Gastrocnemius medialis (tissue), 4 donors: Measurements from ENCODE around the gene NSUN4. TPM values are rescaled to one million over a fixed set of nuclear protein-coding genes. Genes with fewer than 3 reads are reported as not detected.
"Not testable (repeated sequence)": the region's sequence is repeated elsewhere in the genome, so short reads cannot be mapped to it uniquely, and the experiment has no call there.

Source experiments
- ATAC-seq, 2 donors: fragments of 150-250 bp; one replicate each; pipeline ENCODE4 v1.9.1; 2016
- DNase-seq, 2 donors: peaks; one replicate each; pipeline ENCODE4 v3.0.0-alpha.2; 2019
- H3K27ac ChIP-seq, 4 donors: fragments of 200-600 bp; sonication (generic); 1 replicate in 1 of 4; 2 replicates in 3 of 4; pipeline ENCODE4 v1.5.1; 2016 to 2018; ENCODE audit warnings: mild to moderate bottlenecking in 2 of 4, moderate library complexity in 1 of 4
- H3K27me3 ChIP-seq, 3 donors: fragments of 200-600 bp; sonication (generic) in 2 of 3; 1 replicate in 1 of 3; 2 replicates in 2 of 3; pipeline versions ENCODE4 v1.5.1 to v1.6.0; 2016 to 2019; ENCODE audit warnings: mild to moderate bottlenecking in 1 of 3, moderate library complexity in 1 of 3
- H3K36me3 ChIP-seq, 2 donors: fragments of 200-600 bp; sonication (generic) in 1 of 2; one replicate each; pipeline ENCODE4 v1.5.1; 2017 to 2018
- H3K4me1 ChIP-seq, 2 donors: fragments of 200-600 bp; sonication (generic) in 1 of 2; one replicate each; pipeline ENCODE4 v1.5.1; 2016 to 2017; ENCODE audit warnings: mild to moderate bottlenecking in 2 of 2
- H3K4me3 ChIP-seq, 4 donors: fragments of 200-600 bp; sonication (generic) in 3 of 4; 1 replicate in 1 of 4; 2 replicates in 3 of 4; pipeline ENCODE4 v1.5.1; 2016 to 2019; ENCODE audit warnings: mild to moderate bottlenecking in 2 of 4
- H3K9me3 ChIP-seq, 3 donors: fragments of 200-600 bp; sonication (generic) in 2 of 3; 1 replicate in 1 of 3; 2 replicates in 2 of 3; pipeline ENCODE4 v1.5.1; 2016 to 2019
- POLR2A ChIP-seq, 2 donors: fragments of 450-650 bp; IDR thresholded peaks; one replicate each; pipeline ENCODE4 v1.6.1; 2017; ENCODE audit warnings: antibody characterized with exemption in 2 of 2, mild to moderate bottlenecking in 2 of 2, moderate library complexity in 2 of 2
- in situ Hi-C, 4 donors: fragments of 200-750 bp; cut with MboI; loops; one replicate each; pipeline versions ENCODE4 v1.15.0 to v1.8.0; 2017; ENCODE audit warnings: low sequenced_read_pairs in 4 of 4
- intact Hi-C: fragments of 100-400 bp; cut with DNase I; formaldehyde crosslinking; loops from one replicate; pipeline ENCODE4 v1.15.1; 2023; ENCODE audit warnings: low total_unique reads
- total RNA-seq, 4 donors: library from RNA; depleted of rRNA; stranded (reverse); fragments of >200 nt; gene quantifications; one replicate each; pipeline versions ENCODE4 v1.1.0 to v1.2.3, GENCODE V29; 2016
- TF ChIP-seq, protein P1 (sequence below), 5 experiments: fragments of 450-650 bp in 3 of 5; fragments of 200-600 bp in 2 of 5; sonication (generic) in 2 of 5; IDR thresholded peaks in 4 of 5; conservative IDR thresholded peaks in 1 of 5; 1 replicate in 4 of 5; 2 replicates in 1 of 5; pipeline ENCODE4 v1.5.1; 2016 to 2019; ENCODE audit warnings: antibody characterized with exemption in 5 of 5, mild to moderate bottlenecking in 3 of 5, moderate library complexity in 3 of 5

The NSUN4 gene
- total RNA-seq, 4 donors from 2014 or later = 15.5 to 22.5 (median 20.8) TPM

DNA sequence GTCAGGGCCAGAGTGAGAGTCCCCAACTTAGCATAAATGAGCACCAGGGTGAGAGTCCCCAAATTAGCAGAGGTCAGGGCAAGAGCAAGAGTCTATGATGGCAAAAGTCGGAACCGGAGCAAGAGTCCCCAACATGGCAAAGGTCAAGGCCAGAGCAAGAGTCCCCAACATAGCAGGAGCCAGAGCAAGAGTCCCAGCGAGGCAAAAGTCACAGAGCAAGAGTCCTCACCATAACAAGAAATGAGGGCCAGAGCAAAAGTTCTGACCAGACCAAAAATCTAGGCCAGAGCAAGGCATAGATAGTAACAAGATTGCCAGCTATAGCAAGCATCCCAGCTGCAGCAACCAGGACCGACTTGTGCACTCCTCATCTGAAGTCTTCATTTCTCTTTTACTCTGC lies 3.1 kb downstream of the NSUN4 start:
- in situ Hi-C loops (no loop called here), intact Hi-C loops (loop anchor here (5.0 kb wide), 1 partner anchor 56 kb away; no protein-coding TSS in a partner anchor)
- DNase-seq (no peak), ATAC-seq (no peak)
- TF ChIP-seq POLR2A (IDR thresholded peaks at IDR 0.05) = no peak
- TF ChIP-seq, protein P1, sequence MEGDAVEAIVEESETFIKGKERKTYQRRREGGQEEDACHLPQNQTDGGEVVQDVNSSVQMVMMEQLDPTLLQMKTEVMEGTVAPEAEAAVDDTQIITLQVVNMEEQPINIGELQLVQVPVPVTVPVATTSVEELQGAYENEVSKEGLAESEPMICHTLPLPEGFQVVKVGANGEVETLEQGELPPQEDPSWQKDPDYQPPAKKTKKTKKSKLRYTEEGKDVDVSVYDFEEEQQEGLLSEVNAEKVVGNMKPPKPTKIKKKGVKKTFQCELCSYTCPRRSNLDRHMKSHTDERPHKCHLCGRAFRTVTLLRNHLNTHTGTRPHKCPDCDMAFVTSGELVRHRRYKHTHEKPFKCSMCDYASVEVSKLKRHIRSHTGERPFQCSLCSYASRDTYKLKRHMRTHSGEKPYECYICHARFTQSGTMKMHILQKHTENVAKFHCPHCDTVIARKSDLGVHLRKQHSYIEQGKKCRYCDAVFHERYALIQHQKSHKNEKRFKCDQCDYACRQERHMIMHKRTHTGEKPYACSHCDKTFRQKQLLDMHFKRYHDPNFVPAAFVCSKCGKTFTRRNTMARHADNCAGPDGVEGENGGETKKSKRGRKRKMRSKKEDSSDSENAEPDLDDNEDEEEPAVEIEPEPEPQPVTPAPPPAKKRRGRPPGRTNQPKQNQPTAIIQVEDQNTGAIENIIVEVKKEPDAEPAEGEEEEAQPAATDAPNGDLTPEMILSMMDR (IDR thresholded peaks at IDR 0.05 in 4 of 5, conservative IDR thresholded peaks at IDR 0.05 in 1 of 5) = no peak
- Histone ChIP-seq H3K27me3 (no peaks in the 10 kb centered on the region), H3K27ac (peak overlapping the region; percentile 91 to 99 (median 94)), H3K36me3 (peaks cover 0 to 34% of the 10 kb centered on the region in 2 donors), H3K9me3 (no peaks in the 10 kb centered on the region), H3K4me1 (peaks cover 16 to 20% of the 10 kb centered on the region in 2 donors), H3K4me3 (no peak overlapping the region)

GRCh38 chr1:46344481-46344880 lies 3.9 kb downstream of the NSUN4 start:
- Histone ChIP-seq H3K9me3 (no peaks in the 10 kb centered on the region), H3K27me3 (no peaks in the 10 kb centered on the region), H3K4me1 (peaks cover 12 to 19% of the 10 kb centered on the region in 2 donors), H3K36me3 (peaks cover 0 to 36% of the 10 kb centered on the region in 2 donors), H3K27ac (no peak overlapping the region), H3K4me3 (no peak overlapping the region)
- intact Hi-C loops (loop anchor here (5.0 kb wide), 1 partner anchor 57 kb away; no protein-coding TSS in a partner anchor), in situ Hi-C loops (no loop called here)
- ATAC-seq = no peak
- TF ChIP-seq, protein P1 (IDR thresholded peaks at IDR 0.05 in 4 of 5, conservative IDR thresholded peaks at IDR 0.05 in 1 of 5) = no peak
- TF ChIP-seq POLR2A (IDR thresholded peaks at IDR 0.05) = no peak
- no peak for DNase-seq

DNA sequence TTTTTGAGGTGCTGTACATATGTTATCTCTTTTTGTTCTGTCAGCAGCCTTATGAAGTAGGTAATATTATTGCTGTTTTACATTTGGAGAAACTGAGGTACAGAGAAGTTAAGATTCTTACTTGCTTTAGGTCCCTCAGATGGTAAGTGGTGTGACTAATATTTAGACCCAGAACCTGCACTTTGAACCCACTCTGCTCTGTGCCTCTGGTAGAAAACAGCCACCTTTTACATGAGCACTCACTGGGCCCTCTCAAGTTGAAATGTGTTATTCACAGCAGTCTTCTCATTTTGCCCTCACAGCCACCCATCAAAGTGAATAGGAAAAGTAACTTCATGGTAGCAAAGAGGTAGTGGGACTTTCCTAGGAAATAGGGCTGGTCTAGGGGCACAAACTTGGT lies 4.7 kb downstream of the NSUN4 start:
- DNase-seq (no peak), ATAC-seq (no peak)
- H3K27me3 ChIP-seq = no peaks in the 10 kb centered on the region
- peaks cover 0 to 44% of the 10 kb centered on the region in 2 donors for H3K36me3 ChIP-seq
- no peak overlapping the region for H3K4me3 ChIP-seq
- TF ChIP-seq POLR2A (IDR thresholded peaks at IDR 0.05) = no peak
- TF ChIP-seq, protein P1 (IDR thresholded peaks at IDR 0.05 in 4 of 5, conservative IDR thresholded peaks at IDR 0.05 in 1 of 5) = no peak
- intact Hi-C loops = no loop called here
- in situ Hi-C loops = no loop called here
- H3K4me1 ChIP-seq = peaks cover 9 to 16% of the 10 kb centered on the region in 2 donors
- no peaks in the 10 kb centered on the region for H3K9me3 ChIP-seq
- peak overlapping the region in 1 of 4 donors; percentile 23 for H3K27ac ChIP-seq

- Histone ChIP-seq H3K4me3 (no peak overlapping the region), H3K9me3 (no peaks in the 10 kb centered on the region), H3K4me1 (no peaks in the 10 kb centered on the region), H3K27ac (no peak overlapping the region), H3K27me3 (no peaks in the 10 kb centered on the region), H3K36me3 (peaks cover 0 to 67% of the 10 kb centered on the region in 2 donors)
- DNase-seq = no peak
- no peak for ATAC-seq
- intact Hi-C loops = no loop called here
- in situ Hi-C loops = no loop called here
- TF ChIP-seq POLR2A (IDR thresholded peaks at IDR 0.05) = no peak
- TF ChIP-seq, protein P1 (IDR thresholded peaks at IDR 0.05 in 4 of 5, conservative IDR thresholded peaks at IDR 0.05 in 1 of 5) = no peak
Measured at GRCh38 chr1:46352363-46352762, 11.8 kb downstream of the NSUN4 start.

DNA sequence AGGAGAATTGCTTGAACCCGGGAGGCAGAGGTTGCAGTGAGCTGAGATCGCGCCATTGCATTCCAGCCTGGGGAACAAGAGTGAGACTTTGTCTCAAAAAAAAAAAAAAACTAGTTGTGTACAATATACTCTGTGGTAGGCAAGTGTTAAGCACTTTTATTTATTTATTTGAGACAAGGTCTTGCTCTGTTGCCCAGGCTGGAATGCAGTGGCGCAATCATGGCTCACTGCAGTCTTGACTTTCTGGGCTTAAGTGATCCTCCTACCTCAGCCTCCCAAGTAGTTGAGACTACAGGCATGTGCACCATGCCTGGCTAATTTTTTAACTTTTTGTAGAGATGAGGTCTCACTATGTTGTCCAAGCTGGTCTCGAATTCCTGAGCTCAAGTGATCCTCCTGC lies 15.3 kb downstream of the NSUN4 start:
- H3K4me3 ChIP-seq, H3K27me3 ChIP-seq, intact Hi-C loops, in situ Hi-C loops, H3K9me3 ChIP-seq, DNase-seq, H3K4me1 ChIP-seq, H3K27ac ChIP-seq, ATAC-seq: not testable (repeated sequence)
- H3K36me3 ChIP-seq = peaks cover 0 to 68% of the 10 kb centered on the region in 2 donors
